ENCODE results near the gene USP31. TPM values are rescaled to one million over a fixed set of nuclear protein-coding genes. Genes with fewer than 3 reads are reported as not detected.
A peak's percentile ranks its signal among the peaks of the same experiment; 100 is the strongest.
"Not testable (repeated sequence)": the region's sequence is repeated elsewhere in the genome, so short reads cannot be mapped to it uniquely, and the experiment has no call there.

Gene USP31
- polyA plus RNA-seq, 10 donors: 4.7 to 8.2 (median 6.4) TPM

DNA sequence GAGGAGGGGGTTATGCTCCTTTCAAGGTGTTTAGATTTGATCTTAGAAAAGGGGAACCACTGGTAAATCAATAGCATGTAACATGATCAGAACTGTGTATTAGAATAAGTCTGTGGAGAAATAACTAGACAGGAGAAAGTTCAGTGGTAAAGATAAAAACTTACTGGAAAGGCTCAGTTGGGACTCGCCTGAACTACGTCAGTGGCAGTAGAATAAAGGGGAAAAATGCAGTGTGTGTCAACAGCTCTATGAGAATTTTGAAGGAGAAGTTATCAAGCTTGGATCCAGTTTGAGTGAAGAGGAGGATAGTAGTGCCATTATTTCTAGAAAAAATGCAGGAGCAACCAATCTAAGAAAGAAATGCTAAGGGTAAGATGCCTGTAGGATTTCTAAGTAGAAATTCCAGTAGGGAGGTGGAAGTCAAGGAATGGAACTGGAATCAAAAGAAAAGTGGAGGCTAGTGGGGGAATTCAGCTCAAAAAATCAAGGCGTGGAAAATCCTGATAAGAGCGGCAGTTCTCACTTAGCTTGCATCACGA, 48.2 kb downstream of the USP31 start:
- DNase-seq: no peak

DNA sequence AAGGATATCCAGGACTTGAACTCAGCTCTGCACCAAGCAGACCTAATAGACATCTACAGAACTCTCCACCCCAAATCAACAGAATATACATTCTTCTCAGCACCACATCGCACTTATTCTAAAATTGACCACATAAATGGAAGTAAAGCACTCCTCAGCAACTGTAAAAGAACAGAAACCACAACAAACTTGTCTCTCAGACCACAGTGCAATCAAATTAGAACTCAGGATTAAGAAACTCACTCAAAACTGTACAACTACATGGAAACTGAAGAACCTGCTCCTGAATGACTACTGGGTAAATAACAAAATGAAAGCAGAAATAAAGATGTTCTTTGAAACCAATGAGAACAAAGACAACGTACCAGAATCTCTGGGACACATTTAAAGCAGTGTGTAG, 52.8 kb downstream of the USP31 start:
- not testable (repeated sequence) for DNase-seq

DNA sequence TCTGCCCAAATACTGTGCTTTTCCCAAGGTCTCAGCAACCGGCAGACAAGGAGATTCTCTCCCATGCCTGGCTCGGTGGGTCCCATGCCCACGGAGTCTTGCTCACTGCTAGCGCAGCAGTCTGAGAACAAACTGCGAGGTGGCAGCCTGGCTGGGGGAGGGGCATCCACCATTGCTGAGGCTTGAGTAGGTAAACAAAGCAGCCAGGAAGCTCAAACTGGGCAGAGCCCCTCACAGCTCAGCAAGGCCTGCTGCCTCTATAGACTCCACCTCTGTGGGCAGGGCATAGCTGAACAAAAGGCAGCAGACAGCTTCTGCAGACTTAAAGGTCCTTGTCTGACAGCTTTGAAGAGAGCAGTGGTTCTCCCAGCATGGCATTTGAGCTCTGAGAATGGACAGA, 55.1 kb downstream of the USP31 start:
- DNase-seq: not testable (repeated sequence)

GRCh38 chr16:23092801-23093117, 56.5 kb downstream of the USP31 start:
- no peak for DNase-seq

DNA sequence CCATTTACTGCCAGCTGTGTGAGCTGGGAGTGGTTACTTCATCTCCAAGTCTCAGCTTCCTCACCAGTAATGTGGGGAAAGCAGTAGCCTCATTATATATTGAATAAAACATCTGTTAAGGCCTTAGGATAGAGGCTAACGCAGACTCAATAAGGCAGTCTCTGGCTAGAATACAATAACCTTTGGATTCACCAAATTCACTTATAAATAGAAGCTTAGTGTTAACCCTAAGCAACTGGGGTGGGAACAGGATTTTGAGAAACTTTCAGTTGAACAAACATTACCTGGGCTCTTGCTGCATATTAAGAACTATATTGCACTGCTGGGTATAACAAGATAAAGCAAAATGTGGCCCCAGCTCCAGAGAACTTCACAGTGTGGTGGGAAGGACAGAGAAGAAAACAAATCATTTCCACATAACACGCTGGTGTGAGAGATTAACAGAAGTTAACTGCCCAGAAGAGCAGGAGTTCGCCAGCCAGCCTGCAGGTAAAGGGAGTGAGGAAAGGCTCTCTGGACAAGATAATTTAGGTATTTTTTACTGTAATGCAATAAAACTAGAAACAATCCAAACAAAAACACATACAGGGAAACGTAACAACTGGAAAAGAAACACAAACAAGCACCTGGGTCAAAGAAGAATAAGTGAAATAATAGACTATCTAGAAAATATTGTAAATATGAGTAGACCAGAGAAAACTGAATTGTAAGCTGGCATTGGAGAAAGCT, 57.0 kb downstream of the USP31 start:
- no peak for DNase-seq

DNA sequence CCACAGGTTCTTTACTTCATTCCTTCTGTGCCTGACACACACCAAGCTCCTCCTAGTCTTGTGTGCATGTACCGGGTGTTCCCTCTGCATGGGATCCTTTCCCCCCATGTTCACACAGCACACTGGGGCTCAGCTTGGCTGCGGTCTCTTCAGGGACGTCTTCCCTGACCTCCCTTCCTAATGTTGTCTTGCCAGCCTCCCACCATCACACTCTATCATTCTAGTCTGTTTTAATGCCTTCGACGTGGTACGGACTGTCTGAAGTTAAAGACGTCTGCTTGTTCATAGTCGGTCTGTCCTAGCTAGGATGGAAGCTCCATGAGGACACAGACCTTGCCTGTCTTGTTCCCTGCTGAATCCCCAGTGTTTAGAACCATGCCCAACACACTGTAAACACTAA, 60.1 kb downstream of the USP31 start:
- no peak for DNase-seq

- no peak for DNase-seq
Measured at GRCh38 chr16:23088018-23088417, 61.2 kb downstream of the USP31 start.

DNA sequence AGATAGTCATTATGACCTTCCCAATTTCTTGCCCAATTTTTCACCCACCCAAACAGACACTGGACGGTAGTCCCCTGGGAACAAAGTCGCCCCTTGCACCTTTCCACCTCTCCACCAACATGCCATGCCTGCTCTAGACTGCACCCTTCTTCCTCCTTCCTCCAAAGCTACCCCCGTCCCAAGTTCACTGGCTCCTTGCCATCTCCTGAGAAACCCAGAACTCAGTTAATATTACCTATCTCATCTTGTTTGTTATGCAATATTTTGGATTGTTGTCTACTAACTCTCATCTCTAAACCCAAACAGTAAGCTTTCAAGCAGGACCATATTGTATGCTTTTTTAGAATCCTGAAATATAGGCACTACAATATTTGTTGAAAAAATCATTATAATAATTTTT, 63.3 kb downstream of the USP31 start:
- no peak for DNase-seq

GRCh38 chr16:23082161-23082788, 67.0 kb downstream of the USP31 start:
- no peak for DNase-seq

- DNase-seq: peak in 1 of 3 donors; percentile 47
Measured at GRCh38 chr16:23081675-23082119, 67.6 kb downstream of the USP31 start.

DNA sequence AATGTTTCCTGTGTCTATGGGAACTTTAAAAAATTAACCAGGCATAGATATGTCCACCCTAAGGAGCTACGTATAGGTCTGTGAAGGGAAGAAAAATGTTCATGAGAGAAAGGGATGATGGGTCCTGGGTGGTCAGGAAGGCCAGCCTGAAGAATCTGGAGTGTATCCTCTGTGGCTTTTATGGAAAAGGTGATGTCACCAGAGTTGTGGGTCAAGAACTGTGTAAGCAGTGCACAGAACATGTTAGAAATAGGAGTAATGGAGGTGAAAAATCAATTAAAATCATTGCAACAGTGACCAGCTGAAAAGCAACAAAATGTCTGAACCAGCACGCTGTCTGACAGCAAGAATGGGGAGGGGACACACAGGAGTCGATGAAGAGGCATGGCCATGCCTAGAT, 68.5 kb downstream of the USP31 start:
- no peak for DNase-seq

- no peak for DNase-seq
Measured at GRCh38 chr16:23080329-23080728, 68.9 kb downstream of the USP31 start.

DNA sequence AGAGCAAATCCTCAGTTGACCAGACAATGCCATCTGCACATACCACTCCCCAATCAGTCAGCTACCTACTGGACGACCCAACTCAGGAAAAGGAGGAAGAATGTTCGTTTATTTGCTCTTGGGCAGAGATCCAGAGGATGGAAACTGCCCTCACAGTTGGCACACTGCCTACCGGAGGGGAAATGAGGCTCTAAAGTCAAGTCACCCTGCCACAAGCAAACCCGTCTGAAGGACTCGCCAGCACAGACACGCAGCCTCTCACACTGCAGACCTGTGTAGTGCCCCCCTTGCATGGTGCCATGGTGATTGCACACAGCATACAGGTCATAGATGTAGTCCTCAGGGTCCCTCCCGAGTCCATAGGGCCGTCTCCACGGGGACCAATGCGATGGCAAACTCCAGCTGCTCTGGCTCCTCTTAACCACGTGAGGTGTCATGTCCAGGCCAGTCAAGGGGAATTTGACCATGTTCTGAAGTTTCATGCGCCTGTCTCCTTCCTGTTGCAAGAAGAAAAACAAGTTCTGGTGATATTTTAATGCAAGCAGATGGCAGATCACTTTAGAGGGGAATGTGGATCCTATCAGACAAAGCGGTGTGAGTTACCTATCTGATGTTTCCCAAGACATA, 69.5 kb downstream of the USP31 start:
- no peak for DNase-seq

GRCh38 chr16:23074423-23074822, 74.8 kb downstream of the USP31 start:
- DNase-seq: no peak

DNA sequence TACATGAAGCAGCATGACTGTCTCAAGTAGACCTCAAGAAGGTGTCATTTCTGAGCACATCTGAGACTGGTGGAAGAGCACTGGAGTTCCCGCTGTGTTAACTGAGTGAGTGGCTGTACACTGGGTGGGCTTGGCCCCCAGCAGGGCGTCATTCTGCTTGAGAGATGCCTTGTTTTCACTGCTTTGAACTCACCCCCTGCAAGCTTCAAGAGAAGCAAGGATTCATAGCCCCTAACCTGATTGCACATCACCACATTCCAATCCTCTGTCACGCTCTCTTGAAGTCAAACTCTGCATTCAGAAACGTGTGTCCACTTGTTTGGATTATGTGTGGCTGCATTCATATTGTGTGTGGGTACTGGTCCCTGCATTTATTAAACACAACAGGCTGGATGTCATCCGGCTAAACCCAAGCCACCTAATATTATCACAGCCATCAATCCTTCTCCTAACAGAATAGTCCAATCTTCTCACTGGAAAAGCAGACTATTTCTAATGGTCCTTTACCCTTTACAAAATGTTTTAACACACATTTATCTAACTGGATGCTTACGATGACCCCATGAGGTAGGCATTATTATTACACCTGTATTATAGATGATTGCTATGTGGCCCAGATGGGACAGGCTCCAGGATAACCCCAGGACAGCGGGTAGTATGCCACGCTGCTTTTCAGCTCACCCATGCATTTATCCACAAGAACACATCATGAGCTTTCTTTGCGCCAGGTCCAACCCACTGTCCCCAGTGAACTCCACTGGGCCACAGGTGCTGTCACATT, 76.3 kb downstream of the USP31 start:
- no peak for DNase-seq

DNA sequence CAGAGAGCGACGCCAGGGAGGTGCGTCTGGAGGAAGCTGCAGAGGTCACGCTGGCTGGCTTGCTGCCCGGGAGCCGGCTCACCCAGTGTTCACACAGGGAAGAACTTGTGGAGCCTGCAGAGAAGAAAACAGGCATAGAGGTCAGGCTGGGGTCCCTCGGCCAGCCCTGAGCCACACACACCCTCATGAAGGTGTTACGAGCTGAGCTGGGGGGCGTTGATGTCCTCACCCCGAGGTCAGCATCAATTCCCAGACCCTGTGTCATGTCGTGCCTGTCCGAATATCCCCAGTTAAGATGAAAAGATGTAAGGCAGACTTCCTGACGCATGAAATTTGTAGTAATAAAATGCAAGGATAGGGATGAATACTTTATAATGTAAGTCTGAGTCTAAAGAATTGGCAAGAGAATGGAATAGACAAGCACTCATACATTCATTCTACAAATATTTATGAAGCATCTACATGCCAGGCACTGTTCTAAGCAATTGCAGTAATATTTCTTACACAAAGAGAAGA, 77.1 kb downstream of the USP31 start:
- peak; percentile 17 to 49 (median 36) for DNase-seq

GRCh38 chr16:23071196-23072083, 77.8 kb downstream of the USP31 start:
- DNase-seq: peak in 2 of 3 donors; percentile 13 to 24

GRCh38 chr16:23069844-23070243, 79.4 kb downstream of the USP31 start:
- no peak for DNase-seq

- DNase-seq: no peak
Measured at GRCh38 chr16:23068079-23068736, 81.0 kb downstream of the USP31 start.

- no peak for DNase-seq
Measured at GRCh38 chr16:23066676-23067075, 82.6 kb downstream of the USP31 start.

Data from muscle of back (tissue), 11 donors.